IMR-90 (cell line): Measurements from ENCODE around the gene UCKL1. TPM values are rescaled to one million over a fixed set of nuclear protein-coding genes. Genes with fewer than 3 reads are reported as not detected.

ENCODE experiments used
- ATAC-seq: fragments of 200-7000 bp; cut with Tn5 transposase; 2 replicates; pipeline ENCODE4 v1.9.1; 2020; ENCODE audit warnings: low read depth, mild to moderate bottlenecking, moderate library complexity
- Bru-seq: library from RNA; stranded (reverse); fragments of 400-500 nt; gene quantifications from one replicate; lab custom pipeline; 2021; lab: Mats Ljungman, UMichigan
- BruChase-seq, 2 experiments: library from RNA; stranded (reverse); fragments of 400-500 nt; gene quantifications; one replicate each; lab custom pipeline; 2021; lab: Mats Ljungman, UMichigan
- BruUV-seq: library from RNA; stranded (reverse); fragments of 400-500 nt; replicated peaks from 2 replicates; lab custom pipeline; 2021; lab: Mats Ljungman, UMichigan
- CTCF ChIA-PET: fragments of 300-600 bp; formaldehyde crosslinking; extraction: SDS; loops from one replicate; lab custom pipeline; 2021; ENCODE audit warnings: antibody characterized with exemption; lab: Yijun Ruan, JAX
- POLR2A ChIA-PET: fragments of 300-600 bp; sonication (Branson Sonifier 250); formaldehyde crosslinking; loops from one replicate; lab custom pipeline; 2022; ENCODE audit warnings: antibody characterized with exemption; ENCODE audit not compliant: unreplicated experiment; lab: Charles Lee
- DNase-seq: peaks from one replicate; pipeline ENCODE4 v3.0.0; 2013
- H2AFZ ChIP-seq: replicated peaks from 2 replicates; pipeline ENCODE3; 2013; ENCODE audit warnings: low read length, mild to moderate bottlenecking; ENCODE audit not compliant: poor library complexity
- H2AK5ac ChIP-seq: 2 replicates; pipeline ENCODE4 v1.6.1; 2013; ENCODE audit warnings: low read depth, low read length, inconsistent platforms
- H2AK9ac ChIP-seq: replicated peaks from 2 replicates; pipeline ENCODE3; 2013; ENCODE audit warnings: mild to moderate bottlenecking, low read depth, low read length, moderate library complexity; ENCODE audit not compliant: poor library complexity
- H2BK120ac ChIP-seq: 2 replicates; pipeline ENCODE4 v1.6.1; 2013; ENCODE audit warnings: low read depth, low read length, inconsistent platforms
- H2BK15ac ChIP-seq: 3 replicates; pipeline ENCODE4 v1.6.1; 2013; ENCODE audit warnings: low read depth, low read length, inconsistent platforms
- H2BK20ac ChIP-seq: 2 replicates; pipeline ENCODE4 v1.6.1; 2013; ENCODE audit warnings: low read depth, mild to moderate bottlenecking, inconsistent platforms, low read length, moderate library complexity
- H2BK5ac ChIP-seq: 2 replicates; pipeline ENCODE4 v1.6.1; 2013; ENCODE audit warnings: mild to moderate bottlenecking, low read depth, low read length, inconsistent platforms; ENCODE audit not compliant: poor library complexity, severe bottlenecking
- H3K14ac ChIP-seq: replicated peaks from 2 replicates; pipeline ENCODE4 v1.6.1; 2013; ENCODE audit warnings: low read depth, low read length, inconsistent platforms
- H3K18ac ChIP-seq: 2 replicates; pipeline ENCODE4 v1.6.1; 2013; ENCODE audit warnings: low read depth, low read length, control low read depth
- H3K23ac ChIP-seq: 2 replicates; pipeline ENCODE4 v1.6.1; 2013; ENCODE audit warnings: low read depth, low read length, inconsistent platforms
- H3K27ac ChIP-seq: 2 replicates; pipeline ENCODE4 v1.5.1; 2013; ENCODE audit warnings: mild to moderate bottlenecking, control low read depth, low read length; ENCODE audit not compliant: insufficient read depth
- H3K27me3 ChIP-seq: 2 replicates; pipeline ENCODE4 v1.6.1; 2013; ENCODE audit warnings: low read length; ENCODE audit not compliant: control insufficient read depth, insufficient read depth
- H3K36me3 ChIP-seq: 2 replicates; pipeline ENCODE4 v1.6.1; 2013; ENCODE audit warnings: low read length, mixed read lengths; ENCODE audit not compliant: control insufficient read depth, insufficient read depth
- H3K4ac ChIP-seq: 2 replicates; pipeline ENCODE4 v1.6.1; 2013; ENCODE audit warnings: low read depth, low read length, inconsistent platforms
- H3K4me1 ChIP-seq: 2 replicates; pipeline ENCODE4 v1.6.1; 2013; ENCODE audit warnings: low read length, mixed read lengths; ENCODE audit not compliant: control insufficient read depth, insufficient read depth
- H3K4me2 ChIP-seq: 2 replicates; pipeline ENCODE4 v1.6.1; 2013; ENCODE audit warnings: low read depth, mild to moderate bottlenecking, control low read depth, low read length, moderate library complexity
- H3K4me3 ChIP-seq: 2 replicates; pipeline ENCODE4 v1.5.1; 2013; ENCODE audit warnings: low read depth, mild to moderate bottlenecking, control low read depth, low read length, moderate library complexity; ENCODE audit not compliant: insufficient read depth
- H3K56ac ChIP-seq: 2 replicates; pipeline ENCODE4 v1.6.1; 2013; ENCODE audit warnings: low read length, inconsistent platforms; ENCODE audit not compliant: insufficient read depth; ENCODE audit errors: extremely low read depth
- H3K79me1 ChIP-seq, 2 experiments: 2 replicates each; pipeline ENCODE4 v1.6.1; 2013; ENCODE audit warnings: low read length in 2 of 2, inconsistent platforms in 1 of 2, low read depth in 1 of 2
- H3K9ac ChIP-seq: 2 replicates; pipeline ENCODE4 v1.6.1; 2013; ENCODE audit warnings: low read depth, low read length, control low read depth
- H3K9me1 ChIP-seq: 2 replicates; pipeline ENCODE4 v1.6.1; 2013; ENCODE audit warnings: low read length, inconsistent platforms; ENCODE audit not compliant: insufficient read depth
- H3K9me3 ChIP-seq: 2 replicates; pipeline ENCODE4 v1.6.1; 2013; ENCODE audit warnings: low read length; ENCODE audit not compliant: control insufficient read depth, insufficient read depth
- H4K20me1 ChIP-seq: 2 replicates; pipeline ENCODE4 v1.6.1; 2013; ENCODE audit warnings: low read length, inconsistent platforms; ENCODE audit not compliant: insufficient read depth
- H4K5ac ChIP-seq: 2 replicates; pipeline ENCODE4 v1.6.1; 2013; ENCODE audit warnings: mild to moderate bottlenecking, low read depth, low read length, control low read depth
- H4K8ac ChIP-seq, 2 experiments: 2 replicates each; pipeline ENCODE4 v1.6.1; 2013; ENCODE audit warnings: low read depth in 2 of 2, low read length in 2 of 2, control low read depth in 1 of 2, inconsistent platforms in 1 of 2
- H4K91ac ChIP-seq: 2 replicates; pipeline ENCODE4 v1.6.1; 2013; ENCODE audit warnings: low read depth, low read length, inconsistent platforms; ENCODE audit not compliant: insufficient read depth
- BHLHE40 ChIP-seq: fragments of 150-350 bp; IDR thresholded peaks from 2 replicates; pipeline ENCODE4 v1.6.1; 2016; ENCODE audit warnings: mild to moderate bottlenecking, low read depth, low read length
- CEBPB ChIP-seq: IDR thresholded peaks from 2 replicates; pipeline ENCODE4 v1.6.1; 2012; ENCODE audit warnings: low read depth, low read length, improper control_type of control experiment
- CTCF ChIP-seq: conservative IDR thresholded peaks from 2 replicates; pipeline ENCODE4 v1.5.1; 2012; ENCODE audit warnings: mild to moderate bottlenecking, low read depth, low read length, improper control_type of control experiment
- ELK1 ChIP-seq: fragments of 150-350 bp; IDR thresholded peaks from 2 replicates; pipeline ENCODE4 v1.6.1; 2016; ENCODE audit warnings: low read depth, mild to moderate bottlenecking, low read length, moderate library complexity, borderline replicate concordance
- FOS ChIP-seq: fragments of 150-350 bp; IDR thresholded peaks from 2 replicates; pipeline ENCODE4 v1.6.1; 2016; ENCODE audit warnings: low read depth, low read length
- MAFK ChIP-seq: IDR thresholded peaks from 2 replicates; pipeline ENCODE4 v1.6.1; 2012; ENCODE audit warnings: low read depth, low read length, improper control_type of control experiment
- MAZ ChIP-seq: IDR thresholded peaks from 2 replicates; pipeline ENCODE4 v1.6.1; 2012; ENCODE audit warnings: low read depth, mild to moderate bottlenecking, low read length, improper control_type of control experiment, moderate library complexity, borderline replicate concordance
- NFE2L2 ChIP-seq: fragments of 150-350 bp; IDR thresholded peaks from 2 replicates; pipeline ENCODE4 v1.6.1; 2016; ENCODE audit warnings: low read depth, mild to moderate bottlenecking, low read length
- POLR2A ChIP-seq: IDR thresholded peaks from 2 replicates; pipeline ENCODE4 v1.6.1; 2012; ENCODE audit warnings: mild to moderate bottlenecking, low read depth, low read length
- RAD21 ChIP-seq: IDR thresholded peaks from 2 replicates; pipeline ENCODE4 v1.6.1; 2012; ENCODE audit warnings: low read length, improper control_type of control experiment
- RFX5 ChIP-seq: IDR thresholded peaks from 2 replicates; pipeline ENCODE4 v1.8.0; 2012; ENCODE audit warnings: low read depth, mild to moderate bottlenecking, low read length, moderate library complexity
- SMC3 ChIP-seq: fragments of 150-350 bp; IDR thresholded peaks from 2 replicates; pipeline ENCODE4 v1.6.1; 2016; ENCODE audit warnings: low read depth, mild to moderate bottlenecking, antibody characterized with exemption, low read length, moderate library complexity
- WGBS, 2 experiments: methylation state at CpG; one replicate each; pipeline versions ENCODE4 v1.1.5 to v1.1.7; 2013; ENCODE audit warnings: missing lambda C conversion rate in 2 of 2; ENCODE audit not compliant: insufficient read length in 1 of 2; ENCODE audit errors: extremely low coverage in 2 of 2; 5-methylcytosine and 5-hydroxymethylcytosine counted together
- dilution Hi-C: fragments of 300-500 bp; cut with HindIII; formaldehyde crosslinking; loops from one replicate; pipeline ENCODE4 v1.14.3; 2018; ENCODE audit warnings: low sequenced_read_pairs; ENCODE audit not compliant: unreplicated experiment
- in situ Hi-C: fragments of 300-500 bp; cut with MboI; formaldehyde crosslinking; loops from 3 replicates; pipeline ENCODE4 v1.14.3; 2019; ENCODE audit warnings: low sequenced_read_pairs, inconsistent platforms, mixed read lengths
- intact Hi-C: fragments of 100-400 bp; cut with micrococcal nuclease; formaldehyde crosslinking; loops from 2 replicates; pipeline ENCODE4 v1.10.0; 2022
- long read RNA-seq: library from polyadenylated mRNA; unstranded; transcript quantifications from one replicate; pipeline ENCODE4 v2.0.0, GENCODE V29; 2021; ENCODE audit not compliant: unreplicated experiment
- polyA plus RNA-seq, 3 experiments: library from polyadenylated mRNA; depleted of rRNA; stranded (reverse); fragments of >200 nt; gene quantifications; 2 replicates each; pipeline ENCODE4 v1.2.3, GENCODE V29; 2012; ENCODE audit warnings: low replicate concordance in 1 of 3
- total RNA-seq: library from RNA; depleted of rRNA; stranded (reverse); fragments of >200 nt; gene quantifications from 2 replicates; pipeline ENCODE4 v1.2.3, GENCODE V29; 2012; rRNA removed

UCKL1 gene
- total RNA-seq (16.7 and 18.3 TPM in 2 replicates), polyA plus RNA-seq (2012; rRNA removed) (54.7 and 58.6 TPM in 2 replicates), Bru-seq, nascent RNA (percentile 66 among the genes with signal in this experiment), BruChase-seq, experiment 1, labeled RNA remaining after a 6-hour chase (percentile 93 among the genes with signal in this experiment), BruChase-seq, experiment 2, labeled RNA remaining after a 2-hour chase (percentile 82 among the genes with signal in this experiment)
- polyA plus RNA-seq (2012; cell fraction: cytosol; rRNA removed): 19.8 and 55.6 TPM in 2 replicates
- polyA plus RNA-seq (2012; cell fraction: nucleus; rRNA removed; ENCODE audit: low replicate concordance): 178 and 412 TPM in 2 replicates
- long read RNA-seq, partial matches to known transcripts: 40 of 79 reads
- long read RNA-seq, other reads (novel, unspliced or antisense): 39 of 79 reads

DNA sequence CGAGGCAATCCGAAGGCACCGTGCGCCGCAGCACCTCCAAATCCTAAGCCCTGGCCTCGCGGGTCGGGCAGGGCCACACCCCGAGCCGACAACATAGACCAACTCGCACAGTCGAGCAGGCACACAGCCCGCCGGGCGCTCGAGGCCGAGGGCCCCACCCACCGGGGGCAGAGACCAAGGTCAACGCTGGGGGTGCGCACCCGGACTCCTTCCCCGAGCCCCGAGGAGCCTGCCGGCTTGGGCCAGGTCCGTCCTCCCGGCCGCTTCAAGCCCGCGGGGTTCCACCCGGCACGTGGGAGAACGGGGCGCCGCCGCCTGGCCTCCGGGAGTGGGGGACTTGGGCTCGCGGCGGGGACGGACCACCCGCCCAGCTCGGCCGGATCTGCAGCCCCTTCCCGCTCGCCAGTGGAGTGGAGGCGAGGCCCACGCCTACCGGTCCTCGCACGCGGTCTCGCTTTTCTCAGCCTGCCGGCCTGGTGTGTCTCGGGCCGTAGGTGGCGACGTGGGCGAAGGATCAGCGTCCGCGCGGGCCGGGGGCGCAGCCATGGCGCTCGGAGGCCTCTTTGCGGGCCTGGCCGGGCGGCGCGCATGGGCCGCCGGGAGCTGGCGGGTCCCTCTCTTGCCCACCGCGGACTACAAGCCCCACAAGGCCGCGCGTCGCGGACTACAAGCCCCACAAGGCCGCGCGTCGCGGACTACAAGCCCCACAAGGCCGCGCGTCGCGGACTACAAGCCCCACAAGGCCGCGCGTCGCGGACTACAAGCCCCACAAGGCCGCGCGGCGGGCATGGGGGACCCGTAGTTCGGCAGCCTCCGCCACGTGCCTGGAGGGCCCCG lies at the start of gene UCKL1:
Gene UCKL1 (minus strand): TSS at position 590 of the 837 bp plus-strand sequence. CDS start 44 bp downstream, at position 546.
- intact Hi-C loops (loop anchor here (5.0 kb wide), 1 partner anchor 419 kb away; the partner anchor contains the start of gene PTK6), in situ Hi-C loops (no loop called here), dilution Hi-C loops (no loop called here)
- ATAC-seq (peak; percentile 79), DNase-seq (peak; percentile 91)
- Histone ChIP-seq H4K20me1 (peaks cover 34% of the 10 kb centered on the region), H2BK15ac (peak within 1 kb of the TSS; percentile 53; the same call in 1 of the 3 replicates), H3K36me3 (peaks cover 17% of the 10 kb centered on the region; the same call in 1 of the 2 replicates), H3K4me2 (peak within 1 kb of the TSS; percentile 89), H4K5ac (peak within 1 kb of the TSS; percentile 93), H2BK20ac (no peak within 1 kb of the TSS), H3K4ac (peak within 1 kb of the TSS; percentile 99), H3K4me3 (peak within 1 kb of the TSS; percentile 94), H3K23ac (peak within 1 kb of the TSS; percentile 94), H3K18ac (peak within 1 kb of the TSS; percentile 88), H3K79me1 (peaks cover 3 to 44% of the 10 kb centered on the region in 2 experiments; a peak in 2 of 4 replicates), H3K4me1 (peaks cover 24% of the 10 kb centered on the region), H3K27me3 (no peaks in the 10 kb centered on the region), H3K56ac (peak within 1 kb of the TSS; percentile 89), H4K91ac (peak within 1 kb of the TSS; percentile 99), H3K27ac (peak within 1 kb of the TSS; percentile 99), H3K9me1 (peaks cover 12% of the 10 kb centered on the region), H2AFZ (peak within 1 kb of the TSS; percentile 97), H3K9me3 (no peaks in the 10 kb centered on the region), H3K9ac (peak within 1 kb of the TSS; percentile 100), H3K14ac (peak within 1 kb of the TSS; percentile 98), H2BK5ac (peak within 1 kb of the TSS; percentile 95), H2AK9ac (peak within 1 kb of the TSS; percentile 96), H2AK5ac (peak within 1 kb of the TSS; percentile 98), H2BK120ac (peak within 1 kb of the TSS; percentile 57; the same call in 1 of the 2 replicates), H4K8ac (peak within 1 kb of the TSS; percentile 97 to 98)
- POLR2A ChIA-PET: interaction anchor here (0.6 to 0.7 kb wide), 2 partner anchors 12 to 298 kb away, joined by 3 read pairs; no protein-coding TSS in a partner anchor
- BruUV-seq: no TSS peak
- CTCF ChIA-PET: interaction anchor here (1.2 kb wide), 1 partner anchor 17 kb away, joined by 3 read pairs; no protein-coding TSS in a partner anchor
- 0% methylated on average over 75 of the region's 105 CpGs; no CpG with 5 or more reads in 1 of the 2 experiments for WGBS, 2 experiments
- no peak for TF ChIP-seq SMC3
- TF ChIP-seq MAZ: peak; percentile 58; the same call in 1 of the 2 replicates
- peak; percentile 89 for TF ChIP-seq BHLHE40
- TF ChIP-seq ELK1: no peak
- no peak for TF ChIP-seq NFE2L2
- TF ChIP-seq POLR2A: peak; percentile 33; the same call in 1 of the 2 replicates
- no peak for TF ChIP-seq RFX5
- TF ChIP-seq MAFK: no peak
- TF ChIP-seq CEBPB: no peak
- TF ChIP-seq CTCF: no peak
- no peak for TF ChIP-seq RAD21
- no peak for TF ChIP-seq FOS
